Measurements from ENCODE around the gene LAMB3.

The LAMB3 gene

GRCh38 chr1:209630383-209631225, 21.6 kb downstream of the LAMB3 start:
- DNase-seq, result no peak

DNA sequence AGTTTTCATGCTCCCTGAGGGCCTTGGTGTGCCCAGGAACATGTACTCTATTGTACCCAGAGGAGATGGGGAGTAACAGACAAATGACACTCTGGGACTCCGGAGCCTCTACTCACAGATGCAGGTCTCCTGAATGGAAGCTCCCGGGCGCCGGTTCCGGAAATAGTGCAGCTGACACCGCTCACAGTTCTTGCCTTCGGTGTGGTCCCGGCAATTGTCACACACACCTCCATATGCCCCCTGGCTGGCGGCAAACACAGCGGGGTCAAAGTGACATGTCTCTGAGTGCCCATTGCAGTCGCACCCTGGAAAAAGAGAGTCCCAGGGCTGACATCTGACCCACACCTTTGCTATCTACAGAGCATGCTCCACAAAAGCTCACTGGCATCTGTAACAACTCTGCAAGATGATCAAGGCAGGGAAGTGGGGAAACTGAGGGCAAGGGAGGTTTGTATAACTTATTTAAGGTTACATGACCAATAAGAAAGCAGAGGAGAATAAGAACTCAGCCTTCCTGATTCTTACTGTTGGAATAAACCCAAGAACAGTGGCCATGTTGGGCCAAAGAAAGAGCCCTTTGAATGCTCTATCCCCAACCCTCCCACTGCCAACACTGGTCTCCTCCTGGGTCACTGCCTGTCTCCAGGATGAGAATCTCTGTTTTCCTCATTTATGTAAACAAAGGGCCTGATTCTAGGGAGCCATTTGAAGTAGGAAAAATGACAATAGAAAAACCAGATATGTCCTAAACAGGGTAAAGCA, 22.4 kb downstream of the LAMB3 start:
- no peak for DNase-seq

DNA sequence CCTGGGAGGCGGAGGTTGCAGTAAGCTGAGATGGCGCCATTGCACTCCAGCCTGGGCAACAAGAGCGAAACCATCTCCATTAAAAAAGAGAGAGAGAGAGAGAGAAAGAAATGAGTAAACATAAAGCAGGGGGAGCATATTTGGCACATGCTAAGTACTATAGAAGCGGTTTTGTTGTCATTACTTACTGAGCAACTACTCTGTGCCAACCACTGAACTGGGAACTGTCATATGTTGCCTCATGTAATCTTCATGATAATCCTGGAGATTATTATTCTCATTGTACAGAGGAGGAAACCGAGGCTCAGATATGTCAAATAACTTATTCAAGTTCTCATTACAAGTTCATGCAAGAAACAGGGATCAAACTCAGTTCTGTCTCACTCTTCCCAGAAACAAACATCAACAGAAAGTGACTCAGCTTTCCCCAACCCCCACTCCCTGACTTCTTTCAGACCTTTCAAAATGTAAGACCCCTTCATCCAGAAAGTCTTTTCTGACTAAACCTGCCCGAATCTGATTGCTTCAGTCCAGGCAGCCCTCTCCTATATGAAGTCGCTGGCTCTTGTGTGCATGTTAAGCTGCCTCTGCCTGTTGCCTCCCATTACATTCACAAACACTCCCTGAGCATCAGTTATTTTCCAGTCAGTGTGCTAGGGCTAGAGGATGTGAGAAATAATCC, 23.5 kb downstream of the LAMB3 start:
- DNase-seq, result no peak

DNA sequence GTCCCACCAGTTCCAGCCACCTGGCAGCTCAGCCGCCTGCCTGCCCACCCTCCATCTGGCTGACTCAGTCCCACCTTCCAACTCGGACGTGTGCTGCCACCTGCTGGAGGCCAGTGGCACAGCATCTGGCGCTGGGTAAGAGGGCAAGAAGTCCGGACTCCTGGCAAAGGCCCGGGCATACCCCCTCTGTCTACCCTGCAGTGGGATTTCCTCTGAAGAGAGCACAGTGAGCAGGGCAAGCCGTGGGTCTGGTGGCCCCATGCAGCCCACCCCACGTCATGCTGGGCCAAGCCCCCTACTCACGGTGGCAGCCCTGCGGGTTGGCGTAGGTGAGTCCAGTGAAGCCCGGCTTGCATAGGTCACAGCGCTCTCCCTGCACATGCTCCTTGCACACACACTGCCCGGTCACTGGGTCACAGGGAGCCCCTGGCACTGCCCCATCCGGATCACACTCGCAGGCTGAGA, 24.5 kb downstream of the LAMB3 start:
- DNase-seq, result peak; percentile 70

DNA sequence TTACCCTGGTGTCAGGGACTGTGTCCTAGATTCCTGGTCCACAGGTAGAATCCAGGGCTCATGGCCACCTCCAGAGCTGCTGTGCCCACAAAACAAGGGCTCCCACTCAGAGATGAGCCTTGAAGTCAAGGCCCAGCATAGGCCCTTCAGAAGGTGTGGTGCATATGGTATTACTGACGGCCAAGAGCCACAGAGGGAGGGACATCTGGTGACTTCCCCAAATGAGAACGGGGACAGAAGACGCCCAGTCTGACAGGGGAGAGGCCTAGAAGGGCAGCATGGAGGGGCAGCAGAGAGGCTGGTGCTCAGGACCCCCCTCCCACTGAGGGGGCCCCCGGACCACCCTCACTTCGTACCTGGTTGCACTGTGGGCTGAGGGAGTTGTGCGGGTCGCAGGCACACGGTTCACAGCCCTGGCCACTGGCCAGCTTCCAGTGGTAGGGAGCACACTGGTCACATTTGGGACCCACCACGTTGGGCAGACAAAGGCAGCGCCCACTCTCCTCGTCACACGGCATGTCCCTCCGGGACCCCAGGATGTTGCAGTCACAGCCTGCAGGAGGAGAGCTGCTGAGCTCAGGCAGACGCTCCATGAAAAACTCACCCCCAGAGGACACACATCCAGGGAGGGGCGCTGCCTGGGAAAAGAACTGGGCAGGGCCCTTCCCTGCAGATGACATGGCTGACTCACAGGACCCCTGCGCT, 25.0 kb downstream of the LAMB3 start:
- DNase-seq, result no peak

- no peak for DNase-seq
These were observed 25.7 kb downstream of the LAMB3 start for GRCh38 chr1:209626346-209627026.

DNA sequence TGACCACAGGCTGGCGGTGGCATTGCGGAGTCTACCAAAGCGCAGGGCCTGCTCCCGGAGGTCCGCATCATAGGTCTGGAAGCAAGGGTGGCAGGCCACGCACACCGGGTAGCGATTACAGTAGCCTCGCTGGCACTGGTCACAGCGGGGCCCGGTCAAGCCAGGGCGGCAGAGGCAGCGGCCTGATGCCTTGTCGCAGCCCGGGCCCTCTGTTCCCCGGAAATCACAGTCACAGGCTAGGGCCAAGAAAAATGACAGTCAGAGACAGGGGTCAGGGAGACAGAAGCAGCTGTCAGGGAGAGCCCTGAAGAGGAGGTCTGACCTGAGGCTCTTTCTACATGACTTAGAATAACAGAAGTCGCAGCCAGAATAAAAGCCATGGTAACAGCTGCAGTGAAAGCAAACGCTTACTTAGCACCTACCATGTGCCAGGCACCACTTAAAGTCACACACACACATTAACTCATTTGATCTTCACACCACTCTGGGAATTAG, 26.4 kb downstream of the LAMB3 start:
- DNase-seq, result no peak

GRCh38 chr1:209624558-209625549, 27.4 kb downstream of the LAMB3 start:
- no peak for DNase-seq

DNA sequence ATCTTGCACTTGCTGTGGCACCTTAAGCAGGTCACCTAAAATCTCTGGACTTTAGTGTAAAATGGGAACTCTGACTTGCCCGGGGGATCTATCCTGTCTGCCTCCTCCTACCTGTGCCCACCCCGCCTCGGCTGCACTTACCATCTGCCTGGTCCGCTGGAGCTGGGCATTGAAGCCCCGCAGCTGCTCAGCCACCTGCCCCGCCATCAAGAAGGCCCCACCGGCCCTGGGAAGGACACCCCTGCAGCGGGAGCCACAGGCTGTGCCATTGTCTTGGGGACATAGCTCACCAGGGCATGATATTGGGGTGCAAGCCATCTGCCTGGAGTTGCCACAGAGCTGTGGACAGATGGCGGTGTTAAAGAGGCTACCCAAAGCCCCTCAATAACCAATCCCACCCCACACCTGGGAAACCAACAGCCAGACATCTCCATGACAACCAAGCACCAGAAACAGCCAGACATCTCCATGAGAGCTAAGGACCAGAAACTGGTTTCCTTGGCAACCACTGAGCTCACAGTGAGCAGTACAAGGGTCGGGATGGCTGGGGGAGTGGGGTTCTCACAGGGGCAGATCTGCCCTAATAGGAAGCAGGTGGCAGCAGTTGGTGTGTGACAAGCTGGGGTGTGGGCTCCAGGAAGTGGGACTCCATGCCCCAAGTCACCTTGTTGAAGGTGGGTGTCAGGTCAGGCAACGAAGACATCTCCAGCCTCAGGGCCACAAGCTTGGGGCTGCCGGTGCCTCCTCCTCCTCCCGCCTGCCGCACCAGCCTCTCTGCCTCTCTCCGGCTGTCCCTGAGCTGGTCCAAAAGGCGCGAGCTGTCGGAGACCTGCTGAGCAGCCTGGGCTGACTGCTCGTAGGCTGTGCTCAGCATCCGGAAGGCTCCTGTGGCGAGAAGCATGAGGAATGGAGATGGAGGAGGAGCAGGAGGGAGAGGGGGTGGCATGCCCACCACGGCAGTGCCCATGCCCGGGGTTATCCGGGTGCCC, 29.1 kb downstream of the LAMB3 start:
- no peak for DNase-seq

DNA sequence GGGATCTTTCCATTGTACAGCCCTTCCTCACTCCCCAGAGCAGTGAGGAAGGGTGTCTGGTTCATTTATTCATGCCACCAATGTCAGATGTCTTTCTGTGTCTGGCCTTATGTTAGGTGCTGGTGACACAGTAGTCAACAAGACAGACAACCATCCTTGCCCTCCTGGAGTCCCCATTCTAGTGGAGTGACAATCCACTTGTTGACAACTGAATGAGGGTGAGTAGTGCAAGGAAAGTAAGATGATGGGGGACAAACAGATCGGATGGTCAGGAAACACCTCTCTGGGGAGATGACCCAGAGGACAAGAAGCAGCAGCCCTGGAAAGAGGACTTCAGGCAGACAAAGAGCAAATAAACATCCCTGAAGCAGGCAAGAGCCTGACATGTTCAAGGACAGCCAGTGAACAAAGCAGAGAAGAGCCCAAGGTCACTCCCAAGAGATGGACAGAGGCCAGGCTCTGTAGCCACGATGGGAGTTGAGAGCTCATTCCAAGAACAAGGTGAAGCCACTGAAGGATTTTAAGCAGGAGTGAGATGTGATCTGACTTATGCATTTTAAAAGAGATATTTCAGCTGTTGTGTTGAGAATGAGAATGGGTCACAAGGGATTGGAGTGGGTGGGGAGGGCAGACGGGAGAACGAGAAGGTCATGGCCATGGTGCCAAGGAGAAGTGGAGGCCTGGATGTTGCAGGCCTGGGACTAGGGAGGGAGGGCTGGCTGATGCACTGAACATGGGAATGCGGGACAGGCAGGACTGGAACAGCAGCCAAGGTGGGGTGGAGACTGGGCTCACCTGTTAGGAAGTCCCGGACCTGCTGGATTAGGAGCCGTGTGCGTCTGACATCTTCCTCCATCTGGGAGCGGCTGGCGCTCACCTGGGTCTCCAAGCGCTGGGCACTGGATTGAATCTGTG, 30.2 kb downstream of the LAMB3 start:
- DNase-seq, result no peak

- DNase-seq, result no peak
These were observed 30.9 kb downstream of the LAMB3 start for GRCh38 chr1:209621286-209621685.

DNA sequence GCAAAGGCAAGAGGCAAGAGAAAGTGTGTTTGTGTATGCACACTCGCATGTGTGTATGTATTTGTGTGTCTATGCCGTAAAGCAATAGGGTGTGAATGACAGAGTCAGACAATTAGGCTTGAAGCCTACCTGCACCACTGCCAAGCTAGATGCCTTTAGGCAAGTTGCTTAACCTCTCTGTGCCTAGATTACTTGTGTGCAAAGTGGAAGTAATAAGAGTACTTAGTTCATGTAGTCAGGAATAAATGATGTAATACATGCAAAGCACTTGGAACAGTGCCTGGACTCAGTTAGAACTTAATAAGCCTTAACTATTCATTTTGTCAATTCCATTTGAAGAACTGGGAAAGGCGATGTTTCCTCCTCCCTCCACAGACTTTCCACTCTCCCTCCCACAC, 31.7 kb downstream of the LAMB3 start:
- no peak for DNase-seq

DNA sequence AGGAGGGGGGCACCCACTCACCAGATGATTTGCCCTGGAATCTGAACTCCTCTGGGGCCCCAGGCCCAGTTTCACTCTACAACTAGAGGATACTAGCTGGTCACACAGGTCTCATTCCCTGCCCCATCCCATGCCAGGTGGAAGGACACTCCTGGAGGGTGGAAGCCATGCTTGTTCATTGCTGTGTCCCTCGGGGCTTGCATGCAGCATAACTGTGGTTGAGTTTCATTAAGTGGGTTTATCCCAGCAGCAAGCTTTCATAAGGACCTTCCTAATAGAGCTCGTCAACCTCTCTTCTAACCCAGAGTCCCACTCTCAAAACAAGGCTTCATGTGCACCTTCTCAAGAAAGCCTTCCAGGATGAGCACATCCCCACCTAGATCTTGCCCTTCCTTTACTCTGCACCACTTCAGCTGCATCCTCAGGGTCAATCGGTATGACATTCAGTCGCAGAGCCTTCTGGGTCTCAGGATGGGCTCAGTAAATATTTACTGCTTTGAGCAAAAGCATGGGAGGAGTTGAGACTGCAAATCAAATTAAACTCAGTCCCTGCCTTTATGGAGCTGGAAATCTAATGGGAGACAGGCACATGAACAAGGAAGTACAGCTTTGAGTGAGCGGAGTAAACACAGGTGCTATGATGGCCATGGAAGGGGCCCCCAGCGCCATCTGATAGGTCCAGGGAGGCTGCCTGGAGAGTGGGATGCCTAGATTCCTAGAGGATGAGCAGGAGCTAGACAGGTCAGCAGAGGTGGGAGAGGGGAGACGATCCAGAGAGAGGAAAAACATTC, 32.3 kb downstream of the LAMB3 start:
- no peak for DNase-seq

DNA sequence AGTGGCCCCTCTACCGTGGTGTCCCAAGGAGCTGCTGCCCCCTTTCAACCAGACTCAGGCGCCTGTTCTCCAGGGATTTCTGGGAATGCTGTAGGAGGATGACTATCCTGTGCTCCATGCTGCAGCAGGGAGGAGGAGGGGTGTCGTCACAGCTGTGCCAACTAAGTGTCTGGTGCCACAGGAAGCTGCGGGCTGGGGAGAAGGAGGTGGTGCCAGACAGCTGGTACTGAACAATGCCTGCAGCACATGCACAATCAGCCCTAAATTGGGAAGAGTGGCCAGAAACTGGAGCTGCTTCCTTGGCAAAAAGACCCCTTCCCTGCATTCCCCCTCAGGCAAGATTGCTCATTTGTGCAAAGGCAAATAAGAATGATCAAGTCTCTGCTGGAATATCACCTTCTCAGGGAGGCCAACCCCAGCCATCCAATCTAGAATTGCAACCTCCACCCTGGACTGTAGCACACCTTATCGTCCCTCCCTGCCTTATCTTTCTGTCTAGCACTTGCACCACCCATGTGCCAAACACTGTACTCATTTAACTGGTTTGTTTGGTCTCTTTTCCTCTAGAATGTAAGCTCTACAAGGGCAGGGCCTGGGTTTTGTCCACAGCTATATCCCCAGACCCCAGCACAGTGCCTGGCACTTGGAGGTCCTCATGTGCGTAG, 33.3 kb downstream of the LAMB3 start:
- no peak for DNase-seq

DNA sequence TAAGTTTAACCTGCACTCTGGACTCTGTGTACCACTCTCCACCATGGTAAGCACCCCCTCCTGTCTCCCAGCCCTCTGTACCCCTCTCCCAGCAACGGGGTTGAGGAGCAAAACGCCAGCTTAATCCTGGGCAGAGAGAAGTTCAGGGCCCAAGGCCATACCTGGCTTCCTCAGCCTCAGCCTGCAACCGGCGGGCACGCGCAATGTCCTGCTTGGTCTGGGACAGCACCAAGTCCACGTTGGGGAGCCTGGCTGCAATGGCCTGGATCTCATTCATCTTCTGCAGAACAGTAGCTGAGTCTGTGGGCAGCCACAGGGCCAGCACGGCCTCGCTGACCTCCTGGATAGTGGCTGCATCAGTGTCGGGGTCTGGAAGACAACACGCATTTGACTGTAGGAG, 33.9 kb downstream of the LAMB3 start:
- DNase-seq, result no peak

DNA sequence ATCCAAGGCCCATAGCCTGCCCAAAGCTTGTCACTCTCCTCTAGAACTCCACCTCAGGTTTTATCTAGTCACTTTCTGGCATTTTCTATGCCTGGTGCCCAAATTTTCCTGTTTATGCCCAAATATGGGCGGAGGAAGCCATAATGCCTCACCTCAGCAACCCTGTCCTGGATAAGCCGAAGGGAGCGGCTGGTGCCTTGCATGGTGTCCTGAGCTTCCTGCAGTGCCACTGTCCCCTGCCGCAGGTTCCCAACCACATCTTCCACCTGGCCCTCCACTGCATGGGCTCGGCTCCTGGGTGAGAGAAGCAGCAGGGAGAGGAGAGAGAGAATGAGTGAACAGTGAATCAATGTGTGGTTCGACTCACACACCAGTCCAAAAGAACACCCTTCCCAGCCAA, 34.5 kb downstream of the LAMB3 start:
- no peak for DNase-seq
